ENCODE results near the gene FMN1.

The FMN1 gene, protein sequence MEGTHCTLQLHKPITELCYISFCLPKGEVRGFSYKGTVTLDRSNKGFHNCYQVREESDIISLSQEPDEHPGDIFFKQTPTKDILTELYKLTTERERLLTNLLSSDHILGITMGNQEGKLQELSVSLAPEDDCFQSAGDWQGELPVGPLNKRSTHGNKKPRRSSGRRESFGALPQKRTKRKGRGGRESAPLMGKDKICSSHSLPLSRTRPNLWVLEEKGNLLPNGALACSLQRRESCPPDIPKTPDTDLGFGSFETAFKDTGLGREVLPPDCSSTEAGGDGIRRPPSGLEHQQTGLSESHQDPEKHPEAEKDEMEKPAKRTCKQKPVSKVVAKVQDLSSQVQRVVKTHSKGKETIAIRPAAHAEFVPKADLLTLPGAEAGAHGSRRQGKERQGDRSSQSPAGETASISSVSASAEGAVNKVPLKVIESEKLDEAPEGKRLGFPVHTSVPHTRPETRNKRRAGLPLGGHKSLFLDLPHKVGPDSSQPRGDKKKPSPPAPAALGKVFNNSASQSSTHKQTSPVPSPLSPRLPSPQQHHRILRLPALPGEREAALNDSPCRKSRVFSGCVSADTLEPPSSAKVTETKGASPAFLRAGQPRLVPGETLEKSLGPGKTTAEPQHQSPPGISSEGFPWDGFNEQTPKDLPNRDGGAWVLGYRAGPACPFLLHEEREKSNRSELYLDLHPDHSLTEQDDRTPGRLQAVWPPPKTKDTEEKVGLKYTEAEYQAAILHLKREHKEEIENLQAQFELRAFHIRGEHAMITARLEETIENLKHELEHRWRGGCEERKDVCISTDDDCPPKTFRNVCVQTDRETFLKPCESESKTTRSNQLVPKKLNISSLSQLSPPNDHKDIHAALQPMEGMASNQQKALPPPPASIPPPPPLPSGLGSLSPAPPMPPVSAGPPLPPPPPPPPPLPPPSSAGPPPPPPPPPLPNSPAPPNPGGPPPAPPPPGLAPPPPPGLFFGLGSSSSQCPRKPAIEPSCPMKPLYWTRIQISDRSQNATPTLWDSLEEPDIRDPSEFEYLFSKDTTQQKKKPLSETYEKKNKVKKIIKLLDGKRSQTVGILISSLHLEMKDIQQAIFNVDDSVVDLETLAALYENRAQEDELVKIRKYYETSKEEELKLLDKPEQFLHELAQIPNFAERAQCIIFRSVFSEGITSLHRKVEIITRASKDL (N-terminal part only)

GRCh38 chr15:33194704-33195670, at the start of gene FMN1:
Gene FMN1, minus strand, starts transcription at chr15:33194714. Its CDS starts 39,800 bp downstream, at chr15:33154914.
- DNase-seq: peak; percentile 84

GRCh38 chr15:33243869-33244268, 49.4 kb upstream of the FMN1 start:
- no peak for DNase-seq

GRCh38 chr15:33243393-33243792, 48.9 kb upstream of the FMN1 start:
- DNase-seq: no peak

- no peak for DNase-seq
These were observed 48.2 kb upstream of the FMN1 start for GRCh38 chr15:33242669-33243191.

- DNase-seq: no peak
These were observed 47.7 kb upstream of the FMN1 start for GRCh38 chr15:33242165-33242564.

GRCh38 chr15:33236841-33237509, 42.5 kb upstream of the FMN1 start:
- no peak for DNase-seq

DNA sequence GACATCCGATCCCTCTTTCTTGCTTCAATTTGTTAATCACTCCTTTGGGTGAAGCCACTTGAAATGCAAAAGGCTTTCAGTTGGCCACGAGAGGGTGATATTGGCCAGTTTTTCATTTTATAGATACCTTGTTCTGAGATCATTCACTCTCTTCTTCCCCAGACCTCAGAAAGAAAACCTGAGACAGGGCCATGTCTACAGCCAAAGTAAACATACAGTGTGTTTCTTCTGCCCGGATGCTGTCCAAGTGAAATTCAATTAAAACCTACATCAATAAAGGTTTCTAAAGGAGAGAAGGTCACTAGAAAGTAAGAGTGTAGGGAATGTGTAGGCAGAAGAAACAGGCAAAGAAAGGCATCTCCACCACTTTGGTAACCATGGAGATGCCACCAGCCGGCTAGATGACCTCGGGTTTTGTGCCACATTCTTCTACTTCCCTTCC, 39.5 kb upstream of the FMN1 start:
- peak; percentile 12 for DNase-seq

DNA sequence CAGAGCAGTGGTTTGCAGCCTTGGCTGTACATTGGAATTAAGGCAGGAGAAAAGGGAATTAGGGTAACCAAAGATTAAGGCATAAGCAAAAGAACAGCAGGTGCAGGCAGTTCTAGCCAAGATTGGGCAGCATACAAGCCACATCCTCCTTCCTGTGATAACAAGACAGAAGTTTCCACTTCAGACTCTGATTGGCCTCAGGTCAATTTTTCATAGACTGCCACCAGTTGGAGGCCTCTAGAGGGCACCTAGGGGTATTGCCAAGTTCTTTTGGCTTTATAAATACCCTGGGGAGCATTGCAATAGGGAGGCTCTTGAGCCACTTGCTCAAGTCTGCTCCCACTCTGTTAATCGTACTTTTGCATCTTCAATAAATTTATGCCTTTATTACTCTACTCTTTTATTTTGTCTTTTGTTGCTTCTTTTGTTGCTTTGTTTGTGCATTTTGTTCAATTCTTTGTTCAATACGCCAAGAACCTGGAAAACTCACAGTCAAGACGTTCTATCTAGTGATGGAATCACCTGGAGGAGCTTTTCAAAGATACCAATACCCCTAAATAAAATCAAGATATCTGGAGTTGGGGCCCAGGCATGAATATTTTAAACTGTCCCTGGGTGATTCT, 32.2 kb upstream of the FMN1 start:
- peak; percentile 77 for DNase-seq

DNA sequence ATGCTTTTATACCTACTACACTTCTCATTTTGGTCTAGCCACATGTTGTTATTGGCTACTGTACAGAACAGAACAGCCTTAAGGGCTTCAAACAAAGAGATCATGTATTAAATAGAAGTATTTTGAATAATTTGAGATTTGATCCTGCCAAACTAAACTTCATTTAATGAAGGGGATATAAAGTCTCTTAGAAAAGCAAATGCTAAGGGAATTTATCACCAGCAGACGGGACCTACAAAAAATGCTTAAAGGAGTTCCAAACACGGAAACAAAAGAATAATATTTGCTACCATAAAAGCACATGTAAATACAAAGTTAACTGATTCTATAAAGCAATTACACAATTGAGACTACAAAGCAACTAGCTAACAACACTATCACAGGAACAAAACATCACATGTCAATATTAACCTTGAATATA, 23.6 kb upstream of the FMN1 start:
- DNase-seq: no peak

GRCh38 chr15:33215941-33216872, 21.7 kb upstream of the FMN1 start:
- peak; percentile 31 for DNase-seq

DNA sequence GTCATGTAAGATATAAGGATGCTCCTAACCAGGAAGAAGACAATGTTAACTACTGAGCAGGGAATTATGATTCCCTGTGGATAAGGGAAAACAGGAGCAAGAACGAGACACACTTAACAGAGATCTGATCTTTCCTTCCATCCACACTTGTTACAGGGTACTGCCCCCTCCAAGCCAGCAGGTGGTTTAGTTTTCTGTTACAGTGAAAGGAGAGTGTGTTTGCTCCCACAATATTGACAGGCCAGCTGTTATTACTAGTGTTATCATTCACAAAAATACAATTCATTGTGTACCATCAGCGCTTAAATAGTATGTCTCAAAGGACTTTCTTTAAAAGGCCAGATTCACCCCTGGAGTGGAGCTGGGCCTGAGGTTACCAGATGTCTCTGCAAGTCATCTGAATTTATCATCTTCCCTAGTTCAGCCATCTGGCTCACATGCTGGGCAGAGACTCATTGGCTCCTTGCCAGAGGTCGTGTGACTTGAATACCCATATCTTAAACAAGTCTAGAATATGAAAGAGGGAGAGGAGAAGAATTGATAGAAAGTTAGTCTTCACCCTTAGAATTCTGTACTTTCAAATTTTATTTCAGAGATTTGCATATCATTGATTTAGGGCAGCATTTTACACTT, 16.8 kb upstream of the FMN1 start:
- peak; percentile 35 for DNase-seq

DNA sequence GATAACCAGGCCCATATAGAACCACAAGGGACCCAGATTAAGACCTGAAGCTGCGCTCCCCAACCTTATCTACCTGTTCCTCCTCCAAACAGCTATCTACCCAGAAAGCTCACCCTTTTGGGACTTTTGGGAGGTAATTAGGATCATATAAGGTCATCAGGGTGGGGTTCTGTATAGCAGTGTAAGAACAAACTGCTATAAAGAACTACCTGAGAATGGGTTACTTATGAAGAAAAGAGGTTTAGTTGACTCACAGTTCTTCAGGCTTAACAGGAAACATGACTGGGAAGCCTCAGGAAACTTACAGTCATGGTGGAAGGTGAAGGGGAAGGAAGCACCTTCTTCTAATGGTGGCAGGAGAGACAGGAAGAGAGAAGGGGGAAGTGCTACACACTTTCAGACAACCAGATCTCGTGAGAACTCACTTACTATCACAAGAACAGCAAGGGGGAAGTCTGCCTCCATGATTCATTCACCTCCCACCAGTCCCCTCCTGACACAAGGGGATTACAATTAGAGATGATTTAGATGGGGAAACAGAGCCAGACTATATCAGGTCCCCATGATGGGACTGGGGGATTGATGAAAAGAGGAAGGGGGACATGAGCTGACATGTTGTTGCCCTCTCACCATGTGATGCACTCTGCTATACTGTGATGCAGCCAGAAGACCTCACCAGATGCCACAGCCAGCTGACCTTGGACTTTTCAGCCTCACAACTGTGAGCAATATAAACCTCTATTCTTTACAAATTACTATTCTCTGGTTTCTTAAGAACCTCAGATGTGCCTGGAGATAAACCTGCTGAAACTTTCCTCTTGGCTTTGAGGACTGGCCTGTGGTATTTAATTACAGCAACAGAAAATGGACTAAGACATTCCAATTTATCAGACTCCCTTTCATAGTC, 15.3 kb upstream of the FMN1 start:
- peak; percentile 43 for DNase-seq

- no peak for DNase-seq
These were observed 13.1 kb upstream of the FMN1 start for GRCh38 chr15:33207646-33208045.

GRCh38 chr15:33206366-33206765, 11.9 kb upstream of the FMN1 start:
- no peak for DNase-seq

- DNase-seq: no peak
These were observed 10.4 kb upstream of the FMN1 start for GRCh38 chr15:33204926-33205325.

GRCh38 chr15:33204087-33204486, 9.6 kb upstream of the FMN1 start:
- no peak for DNase-seq

GRCh38 chr15:33201491-33202231, 7.1 kb upstream of the FMN1 start:
- peak; percentile 54 for DNase-seq

Data from MV-4-11 (cell line).